Heart left ventricle (tissue), 16 donors: ENCODE results near the gene SNX9. TPM values are rescaled to one million over a fixed set of nuclear protein-coding genes. Genes with fewer than 3 reads are reported as not detected.
A peak's percentile ranks its signal among the peaks of the same experiment; 100 is the strongest.

ENCODE experiments used
- ATAC-seq, 4 donors: fragments of 200-7000 bp; cut with Tn5 transposase; one replicate each; pipeline ENCODE4 v1.9.1; 2020 to 2022; ENCODE audit warnings: moderate library complexity in 4 of 4, mild to moderate bottlenecking in 3 of 4, moderate number of reproducible peaks in 1 of 4
- DNase-seq, 5 donors: peaks; one replicate each; pipeline ENCODE4 v3.0.0-alpha.2; 2020
- H3K27ac ChIP-seq, 12 donors: fragments of 200-600 bp; sonication (generic) in 4 of 12; one replicate each; pipeline versions ENCODE4 v1.5.0 to v1.8.0; 2016 to 2022; ENCODE audit warnings: mild to moderate bottlenecking in 2 of 12
- H3K27me3 ChIP-seq, 9 donors: fragments of 200-600 bp; sonication (generic) in 2 of 9; one replicate each; pipeline versions ENCODE4 v1.5.1 to v1.8.0; 2016 to 2022; ENCODE audit warnings: mild to moderate bottlenecking in 3 of 9
- H3K36me3 ChIP-seq, 9 donors: fragments of 200-600 bp; sonication (generic) in 2 of 9; one replicate each; pipeline versions ENCODE4 v1.5.0 to v1.8.0; 2018 to 2022; ENCODE audit warnings: mild to moderate bottlenecking in 2 of 9
- H3K4me1 ChIP-seq, 12 donors: fragments of 200-600 bp; sonication (generic) in 4 of 12; one replicate each; pipeline versions ENCODE4 v1.5.0 to v1.8.0; 2016 to 2022; ENCODE audit warnings: mild to moderate bottlenecking in 3 of 12
- H3K4me3 ChIP-seq, 12 donors: fragments of 200-600 bp; sonication (generic) in 4 of 12; one replicate each; pipeline versions ENCODE4 v1.5.0 to v1.8.0; 2017 to 2022; ENCODE audit warnings: mild to moderate bottlenecking in 9 of 12, moderate library complexity in 4 of 12
- H3K9me3 ChIP-seq, 12 donors: fragments of 200-600 bp; sonication (generic) in 4 of 12; one replicate each; pipeline versions ENCODE4 v1.5.0 to v1.8.0; 2016 to 2022; ENCODE audit warnings: mild to moderate bottlenecking in 1 of 12
- POLR2A ChIP-seq, 2 donors: fragments of 450-650 bp; IDR thresholded peaks; one replicate each; pipeline ENCODE4 v1.6.1; 2017; ENCODE audit warnings: antibody characterized with exemption in 2 of 2, mild to moderate bottlenecking in 2 of 2, moderate library complexity in 2 of 2
- WGBS, 4 donors: extraction: QIAGEN DNeasy Blood & Tissue Kit in 2 of 4; methylation state at CpG; one replicate each; pipeline versions ENCODE4 v1.1.5 to v1.1.7; 2013 to 2018; 5-methylcytosine and 5-hydroxymethylcytosine counted together
- intact Hi-C, 10 donors: fragments of 100-400 bp; cut with DNase I; formaldehyde crosslinking; loops; one replicate each; pipeline versions ENCODE4 v1.11.1 to v1.14.2; 2022
- polyA plus RNA-seq, 2 donors: library from polyadenylated mRNA; stranded (reverse); fragments of 200-250 nt; gene quantifications; one replicate each; pipeline ENCODE4 v1.2.3, GENCODE V29; 2013
- total RNA-seq, 9 donors: library from RNA; depleted of rRNA in 2 of 9; stranded (reverse); fragments of >200 nt in 2 of 9; fragmentation: NEBNext Ultra II Directional in 3 of 9; extraction: Animal tissue kit (Norgen Biotek cat#: 25700) in 3 of 9; gene quantifications; one replicate each; pipeline versions ENCODE4 v1.1.0 to v1.2.4, GENCODE V29; 2016 to 2023
- TF ChIP-seq, protein P1 (sequence below), 12 donors: fragments of 200-600 bp; sonication (generic) in 4 of 12; IDR thresholded peaks; one replicate each; pipeline versions ENCODE4 v1.5.0 to v1.8.0; 2018 to 2022; ENCODE audit warnings: antibody characterized with exemption in 12 of 12, mild to moderate bottlenecking in 5 of 12
- donor health status: ischemic (EF 13 %, LVEDD 7.1; RV severe dilation, severe dysfunction).
- donor health status: healthy with polysubstance abuse.
- donor health status: DM: no; HTN: yes; CAD: no.
- donor health status: DM: no; HTN: no; CAD: no.
- donor health status: ischemic (EF 25% LVEDD 6.9; RV normal size, moderate dysfunction).
- donor health status: ischemic (EF 25% LVEDD 5.7; RV mildly dilated, moderate dysfunction).
- donor health status: healthy.
- donor health status: DM: yes; HTN: yes; CAD: no.
- donor health status: ischemic (EF 35%, LVEDD 5.7; RV mildly dilated, moderate dysfunction).
- donor health status: nonischemic (EF 11% LVEDD 7.7; RV severe dilation, severe dysfunction).
- donor health status: DM: yes; HTN: yes; CAD: no.
- donor health status: PGD.
- donor health status: ischemic (EF 29% LVEDD 5.4; RV normal size, mild dysfunction).
- donor health status: nonischemic (EF 23%, LVEDD 6.1; RV moderate dilation, normal function).

Gene SNX9
- total and polyA plus RNA-seq, 11 donors = 15.4 to 44.0 (median 30.7) TPM

DNA sequence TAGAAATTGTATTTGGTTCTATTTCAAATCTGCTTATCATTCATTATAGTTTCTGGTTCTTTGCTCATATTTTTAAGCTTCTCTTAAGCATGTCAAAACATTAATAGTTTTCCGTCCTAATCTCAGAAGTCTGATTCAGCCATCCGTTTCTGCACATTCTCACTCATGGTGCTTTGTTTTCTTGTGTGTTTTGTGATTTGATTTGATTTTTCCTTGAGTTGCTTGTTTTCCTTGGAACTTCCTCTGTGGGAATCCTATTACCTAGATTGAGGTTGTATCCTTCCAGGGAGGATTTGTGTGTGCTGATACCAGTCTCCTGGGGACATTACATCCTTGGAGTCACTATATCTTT, 7.9 kb downstream of the SNX9 start:
- Histone ChIP-seq H3K4me1 (peaks cover 0 to 67% (median 36%) of the 10 kb centered on the region in 12 donors), H3K36me3 (peaks cover 0 to 4% (median 0%) of the 10 kb centered on the region in 9 donors), H3K27ac (no peak overlapping the region), H3K27me3 (no peaks in the 10 kb centered on the region), H3K4me3 (no peak overlapping the region), H3K9me3 (peaks cover 0 to 6% (median 0%) of the 10 kb centered on the region in 12 donors)
- 75 to 91% (median 82%) methylated on average over 2 of the region's 2 CpGs for WGBS, 4 donors
- DNase-seq (no peak), ATAC-seq (no peak)
- intact Hi-C loops = loop anchor here in 2 of 10 donors (5.0 to 10.0 kb wide), 2 partner anchors 41 to 144 kb away; no protein-coding TSS in a partner anchor
- TF ChIP-seq, protein P1, sequence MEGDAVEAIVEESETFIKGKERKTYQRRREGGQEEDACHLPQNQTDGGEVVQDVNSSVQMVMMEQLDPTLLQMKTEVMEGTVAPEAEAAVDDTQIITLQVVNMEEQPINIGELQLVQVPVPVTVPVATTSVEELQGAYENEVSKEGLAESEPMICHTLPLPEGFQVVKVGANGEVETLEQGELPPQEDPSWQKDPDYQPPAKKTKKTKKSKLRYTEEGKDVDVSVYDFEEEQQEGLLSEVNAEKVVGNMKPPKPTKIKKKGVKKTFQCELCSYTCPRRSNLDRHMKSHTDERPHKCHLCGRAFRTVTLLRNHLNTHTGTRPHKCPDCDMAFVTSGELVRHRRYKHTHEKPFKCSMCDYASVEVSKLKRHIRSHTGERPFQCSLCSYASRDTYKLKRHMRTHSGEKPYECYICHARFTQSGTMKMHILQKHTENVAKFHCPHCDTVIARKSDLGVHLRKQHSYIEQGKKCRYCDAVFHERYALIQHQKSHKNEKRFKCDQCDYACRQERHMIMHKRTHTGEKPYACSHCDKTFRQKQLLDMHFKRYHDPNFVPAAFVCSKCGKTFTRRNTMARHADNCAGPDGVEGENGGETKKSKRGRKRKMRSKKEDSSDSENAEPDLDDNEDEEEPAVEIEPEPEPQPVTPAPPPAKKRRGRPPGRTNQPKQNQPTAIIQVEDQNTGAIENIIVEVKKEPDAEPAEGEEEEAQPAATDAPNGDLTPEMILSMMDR (IDR thresholded peaks at IDR 0.05) = no peak
- no peak for TF ChIP-seq POLR2A (IDR thresholded peaks at IDR 0.05)

DNA sequence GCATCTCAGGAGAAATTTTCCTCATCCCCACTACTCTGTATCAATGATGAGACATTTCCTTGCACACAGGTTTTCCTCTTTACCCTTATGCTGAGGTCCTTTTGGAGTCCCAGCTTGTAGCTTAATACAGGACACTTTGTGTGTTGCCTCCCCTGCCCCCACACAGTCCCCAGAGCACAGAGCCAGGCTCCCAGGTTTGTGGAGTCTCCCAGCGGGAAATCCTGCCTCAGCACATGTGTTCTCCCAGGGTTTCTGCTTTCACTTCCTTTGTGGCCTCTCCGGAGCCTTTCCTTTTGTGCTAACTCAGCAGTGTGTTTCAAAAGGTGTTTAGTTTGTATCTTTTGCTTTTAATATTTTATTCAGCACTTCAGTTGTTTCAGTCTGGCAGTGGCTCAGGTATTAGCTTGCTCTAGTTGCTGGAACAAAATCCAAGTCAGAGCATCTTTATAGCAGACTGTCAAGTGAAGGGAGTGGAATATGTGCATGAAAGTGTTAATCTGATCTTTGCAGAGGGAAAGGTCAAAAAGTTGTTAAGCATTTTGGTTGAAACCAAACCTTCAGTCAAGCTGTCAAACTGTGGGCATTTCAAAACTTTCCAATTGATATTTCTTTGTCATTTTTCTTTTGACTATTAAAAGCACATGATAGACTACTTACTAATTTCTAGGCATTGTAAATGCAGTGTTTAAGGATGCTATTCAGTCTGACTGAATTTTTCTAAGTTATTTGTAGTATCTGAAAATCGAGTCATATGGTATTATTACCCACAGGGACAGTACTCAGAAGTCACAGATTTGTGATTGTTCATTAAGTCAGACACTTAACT, 8.6 kb downstream of the SNX9 start:
- peak in 3 of 4 donors; percentile 50 to 85 (median 59) for ATAC-seq
- Histone ChIP-seq H3K9me3 (peaks cover 0 to 6% (median 0%) of the 10 kb centered on the region in 12 donors), H3K27ac (no peak overlapping the region), H3K4me3 (no peak overlapping the region), H3K4me1 (peaks cover 0 to 66% (median 35%) of the 10 kb centered on the region in 12 donors), H3K36me3 (peaks cover 0 to 4% (median 0%) of the 10 kb centered on the region in 9 donors), H3K27me3 (no peaks in the 10 kb centered on the region)
- 48 to 69% (median 59%) methylated on average over 3 of the region's 3 CpGs for WGBS, 4 donors
- DNase-seq = peak in 2 of 5 donors; percentile 15 to 32
- intact Hi-C loops = loop anchor here in 2 of 10 donors (5.0 to 10.0 kb wide), 2 partner anchors 41 to 143 kb away; no protein-coding TSS in a partner anchor
- TF ChIP-seq POLR2A (IDR thresholded peaks at IDR 0.05) = no peak
- TF ChIP-seq, protein P1 (IDR thresholded peaks at IDR 0.05) = no peak

DNA sequence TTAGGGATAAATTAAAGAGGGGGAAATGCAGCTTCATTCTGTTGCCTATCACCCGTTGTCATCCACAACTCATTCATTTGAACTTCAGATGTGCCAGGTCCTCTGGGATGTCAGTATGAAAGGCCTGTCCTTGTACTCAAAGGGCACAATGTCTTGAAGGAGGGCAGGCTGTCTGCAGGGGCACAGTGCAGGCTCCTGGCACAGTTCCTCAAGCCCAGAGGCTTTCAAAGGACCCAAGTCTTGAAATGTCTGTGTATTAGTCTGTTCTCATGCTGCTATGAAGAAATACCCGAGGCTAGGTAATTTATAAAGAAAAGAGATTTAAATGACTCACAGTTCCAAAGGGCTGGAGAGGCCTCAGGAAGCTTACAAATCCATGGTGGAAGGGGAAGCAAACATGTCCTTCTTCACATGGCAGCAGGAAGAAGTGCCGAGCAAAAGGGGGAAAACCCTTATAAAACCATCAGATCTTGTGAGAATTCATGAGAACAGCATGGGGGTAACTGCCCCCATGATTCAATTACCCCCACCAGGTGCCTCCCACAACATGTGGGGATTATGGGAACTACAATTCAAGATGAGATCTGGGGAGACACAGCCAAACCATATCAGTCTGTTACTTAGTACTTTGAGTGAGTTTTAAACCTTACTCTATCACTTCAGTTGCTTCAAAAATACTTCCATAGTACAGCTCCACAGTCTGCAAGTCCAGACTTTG, 9.4 kb downstream of the SNX9 start:
- H3K4me3 ChIP-seq = no peak overlapping the region
- no peaks in the 10 kb centered on the region for H3K27me3 ChIP-seq
- TF ChIP-seq, protein P1 (IDR thresholded peaks at IDR 0.05) = no peak
- TF ChIP-seq POLR2A (IDR thresholded peaks at IDR 0.05) = no peak
- intact Hi-C loops = loop anchor here in 2 of 10 donors (5.0 to 10.0 kb wide), 2 partner anchors 40 to 142 kb away; no protein-coding TSS in a partner anchor
- H3K9me3 ChIP-seq = peaks cover 0 to 6% (median 0%) of the 10 kb centered on the region in 12 donors
- H3K4me1 ChIP-seq = peaks cover 0 to 67% (median 36%) of the 10 kb centered on the region in 12 donors
- H3K36me3 ChIP-seq = peaks cover 0 to 4% (median 0%) of the 10 kb centered on the region in 9 donors
- no peak overlapping the region for H3K27ac ChIP-seq
- no peak for DNase-seq
- 74 to 80% (median 76%) methylated on average over 3 of the region's 3 CpGs for WGBS, 4 donors
- no peak for ATAC-seq

DNA sequence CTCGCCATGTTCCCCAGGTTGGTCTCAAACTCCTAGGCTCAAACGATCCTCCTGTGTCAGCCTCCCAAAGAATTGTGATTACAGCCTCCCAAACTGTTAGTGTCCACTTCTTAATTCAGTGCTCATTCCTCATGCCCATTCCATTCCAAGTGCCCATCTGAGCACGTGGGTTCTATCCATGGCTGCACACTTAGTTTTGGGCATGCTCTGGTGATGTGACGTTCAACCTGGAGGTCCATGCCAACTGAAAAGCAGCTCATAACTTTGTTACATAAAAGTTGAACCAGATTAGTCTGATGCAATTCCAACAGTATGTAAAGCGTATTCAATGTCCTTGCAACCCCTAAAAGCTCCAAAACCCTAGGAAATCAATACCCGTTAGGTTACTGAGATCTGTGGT, 11.5 kb downstream of the SNX9 start:
- peak in 1 of 4 donors; percentile 38 for ATAC-seq

More for the DNA sequence above, 11.5 kb downstream of the SNX9 start:
- H3K4me1 ChIP-seq = peaks cover 0 to 62% (median 44%) of the 10 kb centered on the region in 12 donors
- H3K9me3 ChIP-seq = peaks cover 0 to 6% (median 0%) of the 10 kb centered on the region in 12 donors
- WGBS, 4 donors = 84 to 91% (median 88%) methylated on average over 6 of the region's 6 CpGs
- no peak overlapping the region for H3K4me3 ChIP-seq
- no peak overlapping the region for H3K27ac ChIP-seq
- H3K27me3 ChIP-seq = no peaks in the 10 kb centered on the region
- TF ChIP-seq POLR2A (IDR thresholded peaks at IDR 0.05) = no peak
- TF ChIP-seq, protein P1 (IDR thresholded peaks at IDR 0.05) = no peak
- no peaks in the 10 kb centered on the region for H3K36me3 ChIP-seq
- intact Hi-C loops = loop anchor here in 2 of 10 donors (5.0 to 10.0 kb wide), 2 partner anchors 38 to 140 kb away; no protein-coding TSS in a partner anchor
- no peak for DNase-seq
